ENCODE data around the gene KPNA5. TPM values are rescaled to one million over a fixed set of nuclear protein-coding genes. Genes with fewer than 3 reads are reported as not detected.

KPNA5 gene
- total and polyA plus RNA-seq, 9 of the 15 experiments (the other 6 are each of a cell fraction or from before 2014, with no cell fraction given): 3.2 to 10.3 (median 6.5) TPM

- Histone ChIP-seq H3K36me3 (ENCODE audit: control insufficient read depth, insufficient read depth, low read length) (no peaks in the 10 kb centered on the region), H2AFZ (ENCODE audit: low read depth, low read length) (no peak overlapping the region), H3K9me3 (replicated peaks; ENCODE audit: control insufficient read depth, insufficient read depth, low read depth, low read length) (no peaks in the 10 kb centered on the region), H4K20me1 (replicated peaks; ENCODE audit: control insufficient read depth, insufficient read depth, low read length) (no peaks in the 10 kb centered on the region), H3K4me3 (no peak overlapping the region), H3K9ac (ENCODE audit: insufficient read depth in 1 of 2, low read depth in 2 of 2, low read length in 2 of 2) (no peak overlapping the region), H3K9me1 (ENCODE audit: control insufficient read depth, insufficient read depth, low read length) (no peaks in the 10 kb centered on the region), H3K27me3 (ENCODE audit: control insufficient read depth in 2 of 2, insufficient read depth in 2 of 2, low read length in 2 of 2) (no peaks in the 10 kb centered on the region), H3K79me2 (ENCODE audit: control insufficient read depth, insufficient read depth, low read length) (no peaks in the 10 kb centered on the region), H3K4me1 (replicated peaks in 1 of 2; ENCODE audit: control insufficient read depth in 2 of 2, insufficient read depth in 2 of 2, low read length in 2 of 2) (no peaks in the 10 kb centered on the region), H3K4me2 (ENCODE audit: insufficient read depth, low read length) (no peak overlapping the region), H3K27ac (ENCODE audit: extremely low read depth, low read depth, low read length) (no peak overlapping the region)
- no peak for ATAC-seq
- no TSS peak for BruUV-seq (replicated peaks)
- DNase-seq (ENCODE audit: extremely low read depth in 1 of 4, low spot score in 3 of 4): no peak
- in situ Hi-C loops (cut with MboI) (no loop called here), intact Hi-C loops (cut with micrococcal nuclease) (no loop called here)
- FAIRE-seq: no peak
- WGBS (ENCODE audit: insufficient coverage, low coverage, missing lambda C conversion rate): 0% methylated on average over 5 of the region's 5 CpGs
- ChIA-PET POLR2A (no interaction called here), CTCF (ENCODE audit: low intra/inter-chr PET ratio) (no interaction called here)
- TF ChIP-seq XRCC5 (IDR thresholded peaks at IDR 0.05; ENCODE audit: low read depth, low read length) (no peak), ZNF436 (CRISPR knock-in tag; IDR thresholded peaks at IDR 0.05) (no peak), NONO (IDR thresholded peaks at IDR 0.05; ENCODE audit: low read depth in 2 of 2, low read length in 1 of 2) (no peak), ZC3H4 (CRISPR knock-in tag; IDR thresholded peaks at IDR 0.05; ENCODE audit: borderline replicate concordance) (no peak), CHAMP1 (IDR thresholded peaks at IDR 0.05) (no peak), ZNF23 (CRISPR knock-in tag; IDR thresholded peaks at IDR 0.05) (no peak), XRCC3 (IDR thresholded peaks at IDR 0.05) (no peak), KLF16 (IDR thresholded peaks at IDR 0.05) (no peak), ZNF124 (CRISPR knock-in tag; IDR thresholded peaks at IDR 0.05) (no peak), HNRNPLL (IDR thresholded peaks at IDR 0.05; ENCODE audit: low read depth, low read length, poor library complexity, severe bottlenecking) (no peak), SIN3B (IDR thresholded peaks at IDR 0.05; ENCODE audit: low read depth) (no peak), CCNT2 (IDR thresholded peaks at IDR 0.05; ENCODE audit: borderline replicate concordance, extremely low read depth, insufficient read length, low read depth, low read length) (no peak), REST (IDR thresholded peaks at IDR 0.05; ENCODE audit: borderline replicate concordance) (no peak), REST (CRISPR knock-in tag; IDR thresholded peaks at IDR 0.05; ENCODE audit: low read depth) (no peak), RHOXF2B (CRISPR knock-in tag; conservative IDR thresholded peaks at IDR 0.05) (no peak)
Measured at GRCh38 chr6:116745176-116745575, 64.2 kb downstream of the KPNA5 start.
